HepG2 (cell line): ENCODE results near the gene LAMA5. TPM values are rescaled to one million over a fixed set of nuclear protein-coding genes. Genes with fewer than 3 reads are reported as not detected.
A peak's percentile ranks its signal among the peaks of the same experiment; 100 is the strongest.

Experiments used
- ATAC-seq: fragments of 200-7000 bp; cut with Tn5 transposase; 3 replicates; pipeline ENCODE4 v1.9.1; 2020; ENCODE audit warnings: mild to moderate bottlenecking, moderate library complexity
- BruUV-seq: library from RNA; stranded (reverse); fragments of 400-500 nt; replicated peaks from 2 replicates; lab custom pipeline; 2021; lab: Mats Ljungman, UMichigan
- CTCF ChIA-PET: fragments of 300-600 bp; formaldehyde crosslinking; extraction: SDS; loops from one replicate; lab custom pipeline; 2021; ENCODE audit warnings: low total read pairs, inconsistent platforms, low intra/inter-chr PET ratio; lab: Yijun Ruan, JAX
- POLR2A ChIA-PET: fragments of 350-600 bp; sonication (Branson Sonifier 250); formaldehyde crosslinking; loops from one replicate; lab custom pipeline; 2020; ENCODE audit warnings: antibody characterized with exemption, inconsistent platforms; lab: Yijun Ruan, JAX
- DNase-seq: peaks from one replicate; pipeline ENCODE4 v3.0.0-alpha.2; 2015; ENCODE audit warnings: low spot score
- FAIRE-seq: peaks from 3 replicates; lab custom pipeline; 2011; peaks lifted over from hg19 to GRCh38; lab: Jason Lieb, UNC
- H2AFZ ChIP-seq: one replicate; pipeline ENCODE4 v1.6.1; 2011; ENCODE audit warnings: low read length, inconsistent platforms
- H3K27ac ChIP-seq: fragments of 300-600 bp; 3 replicates; pipeline ENCODE4 v1.8.0; 2011; ENCODE audit warnings: mixed run types, mild to moderate bottlenecking, mixed read lengths, low read length, inconsistent platforms; ENCODE audit not compliant: insufficient read depth; ENCODE audit errors: extremely low read length
- H3K27me3 ChIP-seq, 2 experiments: fragments of 200-600 bp in 1 of 2; 2 replicates in 1 of 2; 3 replicates in 1 of 2; pipeline versions ENCODE4 v1.6.0 to v1.8.0; 2011; ENCODE audit warnings: low read length in 2 of 2, mild to moderate bottlenecking in 2 of 2, moderate library complexity in 2 of 2, inconsistent platforms in 1 of 2; ENCODE audit not compliant: insufficient read depth in 2 of 2, control insufficient read depth in 1 of 2
- H3K36me3 ChIP-seq, 2 experiments: fragments of 200-600 bp in 1 of 2; replicated peaks in 1 of 2; 2 replicates in 1 of 2; 3 replicates in 1 of 2; pipeline versions ENCODE4 v1.5.1 to v1.8.0; 2011; ENCODE audit warnings: low read length in 2 of 2, inconsistent platforms in 1 of 2; ENCODE audit not compliant: insufficient read depth in 2 of 2, control insufficient read depth in 1 of 2
- H3K4me1 ChIP-seq: 2 replicates; pipeline ENCODE4 v1.5.1; 2012; ENCODE audit warnings: low read length, inconsistent platforms; ENCODE audit not compliant: insufficient read depth
- H3K4me2 ChIP-seq: 2 replicates; pipeline ENCODE4 v1.6.0; 2011; ENCODE audit warnings: low read depth, low read length, inconsistent platforms
- H3K4me3 ChIP-seq, 3 experiments: fragments of 200-600 bp in 1 of 3; sonication (generic), shearing (Covaris generic) in 1 of 3; replicated peaks in 1 of 3; 2 replicates each; pipeline ENCODE4 v1.5.1; 2011 to 2016; ENCODE audit warnings: low read length in 3 of 3, inconsistent platforms in 2 of 3, low read depth in 2 of 3, mild to moderate bottlenecking in 2 of 3, control low read depth in 1 of 3, mixed read lengths in 1 of 3; ENCODE audit not compliant: insufficient read depth in 1 of 3
- H3K79me2 ChIP-seq: one replicate; pipeline ENCODE4 v1.6.1; 2011; ENCODE audit warnings: low read length, inconsistent platforms; ENCODE audit not compliant: insufficient read depth
- H3K9ac ChIP-seq: 2 replicates; pipeline ENCODE4 v1.6.0; 2011; ENCODE audit warnings: mild to moderate bottlenecking, low read depth, low read length, inconsistent platforms; ENCODE audit not compliant: insufficient read depth
- H3K9me3 ChIP-seq: 2 replicates; pipeline ENCODE4 v1.5.1; 2012; ENCODE audit warnings: mild to moderate bottlenecking, low read length
- H4K20me1 ChIP-seq: 2 replicates; pipeline ENCODE4 v1.6.0; 2011; ENCODE audit warnings: inconsistent platforms, mild to moderate bottlenecking, low read length, moderate library complexity; ENCODE audit not compliant: insufficient read depth
- MAFK ChIP-seq, 2 experiments: IDR thresholded peaks in 1 of 2; conservative IDR thresholded peaks in 1 of 2; 2 replicates each; pipeline ENCODE4 v1.6.1; 2011; ENCODE audit warnings: improper control_type of control experiment in 2 of 2, low read length in 2 of 2
- WGBS: methylation state at CpG from one replicate; pipeline ENCODE4 v1.1.6; 2017; ENCODE audit warnings: low lambda C conversion rate; 5-methylcytosine and 5-hydroxymethylcytosine counted together
- in situ Hi-C: cut with HindIII; loops from 2 replicates; pipeline ENCODE4 v1.10.0; 2017; ENCODE audit warnings: low pct_unique_long_range_greater_than_20kb; ENCODE audit not compliant: extremely low pct_ligation_motif_present
- intact Hi-C: fragments of 100-400 bp; cut with micrococcal nuclease; formaldehyde crosslinking; loops from one replicate; pipeline ENCODE4 v1.10.0; 2022; ENCODE audit not compliant: unreplicated experiment
- polyA plus RNA-seq, 8 experiments: library from polyadenylated mRNA; depleted of rRNA in 3 of 8; stranded (reverse) in 7 of 8; unstranded in 1 of 8; fragments of >200 nt; fragmentation: Illumina TruSeq in 4 of 8; extraction: Trizol in 4 of 8; gene quantifications; 2 replicates each; pipeline versions ENCODE4 v1.2.1 to v1.2.3, GENCODE V29; 2011 to 2016; ENCODE audit warnings: low read depth in 4 of 8, missing spikeins in 1 of 8, mixed read lengths in 1 of 8; ENCODE audit not compliant: insufficient read depth in 1 of 8
- total RNA-seq, 5 experiments: library from RNA; depleted of rRNA; stranded (reverse); fragments of >200 nt; fragmentation: Illumina TruSeq; extraction: Trizol; gene quantifications; 2 replicates each; pipeline ENCODE4 v1.2.3, GENCODE V29; 2016; ENCODE audit warnings: low read depth in 1 of 5
- TF ChIP-seq, protein P1 (sequence below): sonication (generic); formaldehyde crosslinking; IDR thresholded peaks from 2 replicates; pipeline ENCODE4 v1.4.0; 2020; ENCODE audit warnings: missing genetic modification reagents

Gene LAMA5
- total and polyA plus RNA-seq, 2 of the 13 experiments (the other 11 are each of a cell fraction or from before 2014, with no cell fraction given) = 21.0 to 44.7 TPM

DNA sequence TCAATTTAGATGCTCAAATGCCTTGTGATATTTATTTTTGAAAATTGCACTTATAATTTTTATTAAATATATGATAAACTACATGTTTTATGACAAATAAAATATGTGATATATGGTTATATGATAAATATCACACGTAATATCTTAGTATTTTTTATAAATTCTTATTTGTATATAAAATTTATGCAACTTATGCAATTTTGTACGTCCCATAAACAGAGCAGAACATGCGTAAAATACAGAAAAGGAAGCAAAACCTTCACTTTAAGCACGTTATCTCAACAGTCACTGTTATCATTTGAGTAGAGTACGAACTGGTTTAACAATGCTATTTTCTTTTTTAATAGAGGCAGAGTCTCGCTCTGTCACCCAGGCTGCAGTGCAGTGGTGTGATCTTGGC lies 80.0 kb downstream of the LAMA5 start:
- Histone ChIP-seq H2AFZ (no peak overlapping the region), H3K4me2 (no peak overlapping the region), H4K20me1 (no peaks in the 10 kb centered on the region), H3K27ac (no peak overlapping the region), H3K4me1 (no peaks in the 10 kb centered on the region), H3K4me3 (no peak overlapping the region), H3K27me3 (no peaks in the 10 kb centered on the region), H3K9me3 (no peaks in the 10 kb centered on the region), H3K79me2 (no peaks in the 10 kb centered on the region), H3K36me3 (peaks cover 43 to 74% of the 10 kb centered on the region in 2 experiments), H3K9ac (no peak overlapping the region)
- 89% methylated on average over 6 of the region's 6 CpGs for WGBS
- in situ Hi-C loops = no loop called here
- no TSS peak for BruUV-seq
- FAIRE-seq (no peak), ATAC-seq (no peak), DNase-seq (no peak)
- CTCF ChIA-PET = no interaction called here
- peak in 1 of 2 experiments; percentile 69; a peak in 3 of 4 replicates for TF ChIP-seq MAFK (conservative IDR thresholded peaks at IDR 0.05 in 1 of 2, IDR thresholded peaks at IDR 0.05 in 1 of 2; ENCODE audit: low read length in 2 of 2)
- TF ChIP-seq, protein P1, sequence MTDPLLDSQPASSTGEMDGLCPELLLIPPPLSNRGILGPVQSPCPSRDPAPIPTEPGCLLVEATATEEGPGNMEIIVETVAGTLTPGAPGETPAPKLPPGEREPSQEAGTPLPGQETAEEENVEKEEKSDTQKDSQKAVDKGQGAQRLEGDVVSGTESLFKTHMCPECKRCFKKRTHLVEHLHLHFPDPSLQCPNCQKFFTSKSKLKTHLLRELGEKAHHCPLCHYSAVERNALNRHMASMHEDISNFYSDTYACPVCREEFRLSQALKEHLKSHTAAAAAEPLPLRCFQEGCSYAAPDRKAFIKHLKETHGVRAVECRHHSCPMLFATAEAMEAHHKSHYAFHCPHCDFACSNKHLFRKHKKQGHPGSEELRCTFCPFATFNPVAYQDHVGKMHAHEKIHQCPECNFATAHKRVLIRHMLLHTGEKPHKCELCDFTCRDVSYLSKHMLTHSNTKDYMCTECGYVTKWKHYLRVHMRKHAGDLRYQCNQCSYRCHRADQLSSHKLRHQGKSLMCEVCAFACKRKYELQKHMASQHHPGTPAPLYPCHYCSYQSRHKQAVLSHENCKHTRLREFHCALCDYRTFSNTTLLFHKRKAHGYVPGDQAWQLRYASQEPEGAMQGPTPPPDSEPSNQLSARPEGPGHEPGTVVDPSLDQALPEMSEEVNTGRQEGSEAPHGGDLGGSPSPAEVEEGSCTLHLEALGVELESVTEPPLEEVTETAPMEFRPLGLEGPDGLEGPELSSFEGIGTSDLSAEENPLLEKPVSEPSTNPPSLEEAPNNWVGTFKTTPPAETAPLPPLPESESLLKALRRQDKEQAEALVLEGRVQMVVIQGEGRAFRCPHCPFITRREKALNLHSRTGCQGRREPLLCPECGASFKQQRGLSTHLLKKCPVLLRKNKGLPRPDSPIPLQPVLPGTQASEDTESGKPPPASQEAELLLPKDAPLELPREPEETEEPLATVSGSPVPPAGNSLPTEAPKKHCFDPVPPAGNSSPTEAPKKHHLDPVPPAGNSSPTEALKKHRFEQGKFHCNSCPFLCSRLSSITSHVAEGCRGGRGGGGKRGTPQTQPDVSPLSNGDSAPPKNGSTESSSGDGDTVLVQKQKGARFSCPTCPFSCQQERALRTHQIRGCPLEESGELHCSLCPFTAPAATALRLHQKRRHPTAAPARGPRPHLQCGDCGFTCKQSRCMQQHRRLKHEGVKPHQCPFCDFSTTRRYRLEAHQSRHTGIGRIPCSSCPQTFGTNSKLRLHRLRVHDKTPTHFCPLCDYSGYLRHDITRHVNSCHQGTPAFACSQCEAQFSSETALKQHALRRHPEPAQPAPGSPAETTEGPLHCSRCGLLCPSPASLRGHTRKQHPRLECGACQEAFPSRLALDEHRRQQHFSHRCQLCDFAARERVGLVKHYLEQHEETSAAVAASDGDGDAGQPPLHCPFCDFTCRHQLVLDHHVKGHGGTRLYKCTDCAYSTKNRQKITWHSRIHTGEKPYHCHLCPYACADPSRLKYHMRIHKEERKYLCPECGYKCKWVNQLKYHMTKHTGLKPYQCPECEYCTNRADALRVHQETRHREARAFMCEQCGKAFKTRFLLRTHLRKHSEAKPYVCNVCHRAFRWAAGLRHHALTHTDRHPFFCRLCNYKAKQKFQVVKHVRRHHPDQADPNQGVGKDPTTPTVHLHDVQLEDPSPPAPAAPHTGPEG = no peak
- POLR2A ChIA-PET = no interaction called here
- intact Hi-C loops = no loop called here
